ENCODE results near the gene ACTG2. TPM values are rescaled to one million over a fixed set of nuclear protein-coding genes. Genes with fewer than 3 reads are reported as not detected.
A peak's percentile ranks its signal among the peaks of the same experiment; 100 is the strongest.

The ACTG2 gene
- total RNA-seq, 4 donors from 2014 or later: 9.4 to 43.5 (median 20.7) TPM

- Histone ChIP-seq H3K4me1 (no peaks in the 10 kb centered on the region), H3K27ac (no peak overlapping the region), H3K36me3 (no peaks in the 10 kb centered on the region), H3K27me3 (no peaks in the 10 kb centered on the region), H3K4me3 (no peak overlapping the region), H3K9me3 (no peaks in the 10 kb centered on the region)
- DNase-seq (ENCODE audit: low spot score in 2 of 2): no peak
- 83% methylated on average over 2 of the region's 2 CpGs for WGBS
- TF ChIP-seq EP300 (IDR thresholded peaks at IDR 0.05) (no peak), POLR2AphosphoS5 (IDR thresholded peaks at IDR 0.05) (no peak), POLR2A (IDR thresholded peaks at IDR 0.05) (no peak)
- TF ChIP-seq, protein P1, sequence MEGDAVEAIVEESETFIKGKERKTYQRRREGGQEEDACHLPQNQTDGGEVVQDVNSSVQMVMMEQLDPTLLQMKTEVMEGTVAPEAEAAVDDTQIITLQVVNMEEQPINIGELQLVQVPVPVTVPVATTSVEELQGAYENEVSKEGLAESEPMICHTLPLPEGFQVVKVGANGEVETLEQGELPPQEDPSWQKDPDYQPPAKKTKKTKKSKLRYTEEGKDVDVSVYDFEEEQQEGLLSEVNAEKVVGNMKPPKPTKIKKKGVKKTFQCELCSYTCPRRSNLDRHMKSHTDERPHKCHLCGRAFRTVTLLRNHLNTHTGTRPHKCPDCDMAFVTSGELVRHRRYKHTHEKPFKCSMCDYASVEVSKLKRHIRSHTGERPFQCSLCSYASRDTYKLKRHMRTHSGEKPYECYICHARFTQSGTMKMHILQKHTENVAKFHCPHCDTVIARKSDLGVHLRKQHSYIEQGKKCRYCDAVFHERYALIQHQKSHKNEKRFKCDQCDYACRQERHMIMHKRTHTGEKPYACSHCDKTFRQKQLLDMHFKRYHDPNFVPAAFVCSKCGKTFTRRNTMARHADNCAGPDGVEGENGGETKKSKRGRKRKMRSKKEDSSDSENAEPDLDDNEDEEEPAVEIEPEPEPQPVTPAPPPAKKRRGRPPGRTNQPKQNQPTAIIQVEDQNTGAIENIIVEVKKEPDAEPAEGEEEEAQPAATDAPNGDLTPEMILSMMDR (IDR thresholded peaks at IDR 0.05): no peak
Observed at GRCh38 chr2:73888388-73888787, 4.4 kb upstream of the ACTG2 start.

GRCh38 chr2:73889206-73889605, 3.6 kb upstream of the ACTG2 start:
- no peaks in the 10 kb centered on the region for H3K27me3 ChIP-seq
- H3K27ac ChIP-seq: no peak overlapping the region
- no peaks in the 10 kb centered on the region for H3K36me3 ChIP-seq
- H3K4me1 ChIP-seq: no peaks in the 10 kb centered on the region
- H3K9me3 ChIP-seq: no peaks in the 10 kb centered on the region
- TF ChIP-seq, protein P1 (IDR thresholded peaks at IDR 0.05): no peak
- TF ChIP-seq EP300 (IDR thresholded peaks at IDR 0.05): no peak
- no peak for TF ChIP-seq POLR2A (IDR thresholded peaks at IDR 0.05)
- no peak for TF ChIP-seq POLR2AphosphoS5 (IDR thresholded peaks at IDR 0.05)
- 70% methylated on average over 5 of the region's 5 CpGs for WGBS
- H3K4me3 ChIP-seq: no peak overlapping the region
- no peak for DNase-seq (ENCODE audit: low spot score in 2 of 2)

DNA sequence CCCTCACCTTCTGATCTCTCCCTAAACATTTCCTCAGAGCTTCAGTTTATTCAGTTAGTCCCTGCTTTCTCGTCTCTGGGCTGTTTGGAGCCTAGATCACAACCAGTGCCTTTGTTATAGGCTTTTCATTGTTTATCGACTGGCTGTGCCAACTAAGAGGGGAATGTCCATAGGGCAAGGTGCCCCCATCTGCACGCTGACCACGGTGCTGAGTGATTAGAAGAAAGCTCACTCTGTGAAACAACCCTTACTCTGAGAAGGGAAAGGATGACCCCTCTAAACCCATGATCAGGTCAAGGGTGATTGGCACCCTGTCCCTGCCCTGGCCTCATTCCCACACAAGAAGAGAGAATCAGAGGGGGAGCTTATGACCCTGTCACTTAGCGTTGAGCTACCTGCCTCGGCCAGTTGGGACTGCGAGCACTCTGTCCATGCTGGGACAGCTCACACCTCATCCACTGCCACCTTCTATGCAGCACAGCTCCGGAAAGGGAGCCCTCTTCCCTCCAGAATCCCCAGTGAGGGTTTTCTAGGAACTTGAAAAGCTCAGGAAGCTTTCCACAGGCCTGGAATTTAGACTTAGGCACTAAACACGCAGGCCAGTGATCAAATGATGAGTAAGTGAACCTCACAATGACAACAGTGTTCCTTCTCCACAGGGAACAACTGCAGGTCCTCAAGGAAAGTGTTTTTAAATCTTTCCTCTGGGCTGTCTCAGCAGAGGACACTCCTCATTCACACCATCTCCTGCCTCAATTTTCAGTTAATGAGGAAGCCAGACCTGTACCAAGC, 2.3 kb upstream of the ACTG2 start:
- no peak overlapping the region for H3K27ac ChIP-seq
- TF ChIP-seq EP300 (IDR thresholded peaks at IDR 0.05) (no peak), POLR2AphosphoS5 (IDR thresholded peaks at IDR 0.05) (no peak), POLR2A (IDR thresholded peaks at IDR 0.05) (no peak)
- TF ChIP-seq, protein P1 (IDR thresholded peaks at IDR 0.05): no peak
- H3K9me3 ChIP-seq: no peaks in the 10 kb centered on the region
- 83% methylated on average over 9 of the region's 9 CpGs for WGBS
- no peak overlapping the region for H3K4me3 ChIP-seq
- H3K36me3 ChIP-seq: no peaks in the 10 kb centered on the region
- no peaks in the 10 kb centered on the region for H3K4me1 ChIP-seq
- H3K27me3 ChIP-seq: no peaks in the 10 kb centered on the region
- DNase-seq (ENCODE audit: low spot score in 2 of 2): no peak

DNA sequence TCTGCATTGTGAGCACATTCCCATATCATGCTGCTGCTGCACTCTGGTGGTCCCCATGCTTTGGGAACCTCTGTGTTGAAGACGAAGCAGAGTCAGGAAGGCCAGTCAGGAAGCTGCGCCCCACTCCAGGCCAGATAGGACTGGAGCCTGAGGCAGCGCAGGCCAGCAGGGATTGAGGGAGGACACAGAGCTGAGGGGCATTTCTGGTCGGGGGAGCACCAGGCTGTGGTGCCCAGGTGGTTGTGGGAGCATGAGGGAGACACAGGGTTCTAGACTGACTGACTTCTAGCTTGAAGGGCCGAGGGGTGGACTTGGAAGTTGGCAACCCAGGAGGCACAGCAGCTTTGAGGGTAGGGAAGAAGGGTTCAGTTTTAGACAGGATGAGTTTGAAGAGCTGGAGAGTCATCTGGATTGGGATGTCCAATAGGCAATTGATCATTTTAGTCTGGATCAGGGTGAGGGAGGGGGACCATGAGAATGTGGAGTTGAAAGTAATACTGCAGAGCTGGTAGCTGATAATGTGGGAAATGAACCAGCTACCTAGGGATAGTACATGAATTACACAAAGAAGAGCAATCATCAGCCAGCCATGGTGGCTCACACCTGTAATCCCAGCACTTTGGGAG, 1.4 kb upstream of the ACTG2 start:
- Histone ChIP-seq H3K36me3 (no peaks in the 10 kb centered on the region), H3K4me3 (no peak overlapping the region), H3K9me3 (no peaks in the 10 kb centered on the region), H3K27ac (no peak overlapping the region), H3K27me3 (no peaks in the 10 kb centered on the region), H3K4me1 (peaks cover 2% of the 10 kb centered on the region)
- no peak for TF ChIP-seq POLR2AphosphoS5 (IDR thresholded peaks at IDR 0.05)
- peak in 1 of 2 donors; percentile 65 for DNase-seq (ENCODE audit: low spot score in 2 of 2)
- whole genome bisulfite sequencing: 97% methylated on average over 4 of the region's 5 CpGs

- no peak overlapping the region for H3K4me3 ChIP-seq
- WGBS: 88% methylated on average over 9 of the region's 9 CpGs
- no peak overlapping the region for H3K27ac ChIP-seq
- H3K4me1 ChIP-seq: peaks cover 14% of the 10 kb centered on the region
- TF ChIP-seq, protein P1 (IDR thresholded peaks at IDR 0.05): no peak
- TF ChIP-seq POLR2AphosphoS5 (IDR thresholded peaks at IDR 0.05): no peak
- TF ChIP-seq POLR2A (IDR thresholded peaks at IDR 0.05): no peak
- TF ChIP-seq EP300 (IDR thresholded peaks at IDR 0.05): no peak
- DNase-seq (ENCODE audit: low spot score in 2 of 2): no peak
- H3K27me3 ChIP-seq: no peaks in the 10 kb centered on the region
- no peaks in the 10 kb centered on the region for H3K36me3 ChIP-seq
- H3K9me3 ChIP-seq: no peaks in the 10 kb centered on the region
Observed at GRCh38 chr2:73893764-73894474, 1.1 kb downstream of the ACTG2 start.
